NCI-H748 treated with DMSO at 0.1 percent for 48 hours (cell line): ENCODE results near the gene S1PR1.
"Not testable (repeated sequence)": the region's sequence is repeated elsewhere in the genome, so short reads cannot be mapped to it uniquely, and the experiment has no call there.

ENCODE experiments used
- DNase-seq: peaks from one replicate; lab custom pipeline; 2025; lab: John Stamatoyannopoulos, UW

The S1PR1 gene

GRCh38 chr1:101219924-101220870 is 16.6 kb upstream of the S1PR1 start:
- DNase-seq: no peak

GRCh38 chr1:101220906-101221305 is 15.9 kb upstream of the S1PR1 start:
- no peak for DNase-seq

GRCh38 chr1:101221945-101222429 is 14.8 kb upstream of the S1PR1 start:
- no peak for DNase-seq

- DNase-seq: no peak
Observed at GRCh38 chr1:101227837-101228236, 9.0 kb upstream of the S1PR1 start.

GRCh38 chr1:101228424-101229134 is 8.2 kb upstream of the S1PR1 start:
- DNase-seq: no peak

- DNase-seq: not testable (repeated sequence)
Observed at GRCh38 chr1:101232182-101232581, 4.6 kb upstream of the S1PR1 start.

GRCh38 chr1:101233495-101233894 is 3.3 kb upstream of the S1PR1 start:
- no peak for DNase-seq

- no peak for DNase-seq
Observed at GRCh38 chr1:101235216-101235695, 1.6 kb upstream of the S1PR1 start.

GRCh38 chr1:101235696-101236515 is 913 bp upstream of the S1PR1 start:
- DNase-seq: peak; percentile 35

- DNase-seq: peak; percentile 43
Observed at GRCh38 chr1:101237229-101237837, 514 bp downstream of the S1PR1 start.

- peak; percentile 65 for DNase-seq
Observed at GRCh38 chr1:101238031-101238628, 1.3 kb downstream of the S1PR1 start.

- peak; percentile 85 for DNase-seq
Observed at GRCh38 chr1:101238681-101239094, 1.9 kb downstream of the S1PR1 start.

- DNase-seq: no peak
Observed at GRCh38 chr1:101239095-101240040, 2.5 kb downstream of the S1PR1 start.

GRCh38 chr1:101240041-101240430 is 3.2 kb downstream of the S1PR1 start:
- DNase-seq: no peak

GRCh38 chr1:101241485-101242225 is 4.8 kb downstream of the S1PR1 start:
- no peak for DNase-seq

GRCh38 chr1:101242324-101243050 is 5.7 kb downstream of the S1PR1 start:
- no peak for DNase-seq

- no peak for DNase-seq
Observed at GRCh38 chr1:101243751-101244150, 6.9 kb downstream of the S1PR1 start.

- no peak for DNase-seq
Observed at GRCh38 chr1:101244842-101245241, 8.0 kb downstream of the S1PR1 start.
